Kasumi-1 (cell line): ENCODE data around the gene TMEM256.

Source experiments
- DNase-seq, 2 experiments: peaks; one replicate each; lab custom pipeline; 2025; lab: John Stamatoyannopoulos, UW

TMEM256 gene

GRCh38 chr17:7429722-7430121 is 25.8 kb upstream of the TMEM256 start:
- DNase-seq, result no peak

- no peak for DNase-seq
These were observed 24.7 kb upstream of the TMEM256 start, which contains the start of gene SPEM3 for GRCh38 chr17:7428557-7428956. TSS of gene SPEM3 (plus strand) at chr17:7428857. CDS start at chr17:7428903, 46 bp downstream.

GRCh38 chr17:7427549-7427948 is 23.7 kb upstream of the TMEM256 start:
- no peak for DNase-seq

GRCh38 chr17:7426896-7427489 is 23.1 kb upstream of the TMEM256 start:
- DNase-seq, result no peak

- DNase-seq, result no peak
These were observed 22.4 kb upstream of the TMEM256 start for GRCh38 chr17:7426203-7426863.

- DNase-seq, result no peak
These were observed 21.9 kb upstream of the TMEM256 start for GRCh38 chr17:7425756-7426155.

GRCh38 chr17:7425316-7425715 is 21.4 kb upstream of the TMEM256 start, which contains the start of gene SPEM2:
TSS of gene SPEM2 (plus strand) at chr17:7425616. CDS start at chr17:7425689, 73 bp downstream.
- no peak for DNase-seq

GRCh38 chr17:7423679-7424078 is 19.8 kb upstream of the TMEM256 start:
- DNase-seq, result no peak

- no peak for DNase-seq
These were observed 17.3 kb upstream of the TMEM256 start for GRCh38 chr17:7421186-7421585.

GRCh38 chr17:7419819-7420610 is 16.1 kb upstream of the TMEM256 start, which contains the start of gene SPEM1:
TSS of gene SPEM1 (plus strand) at chr17:7420324. CDS start at chr17:7420385, 61 bp downstream.
- no peak for DNase-seq

- DNase-seq, result no peak
These were observed 14.7 kb upstream of the TMEM256 start for GRCh38 chr17:7418472-7419152.

- no peak for DNase-seq
These were observed 13.3 kb upstream of the TMEM256 start for GRCh38 chr17:7417056-7417655.

GRCh38 chr17:7416323-7416722 is 12.4 kb upstream of the TMEM256 start:
- DNase-seq, result no peak

GRCh38 chr17:7415784-7416183 is 11.9 kb upstream of the TMEM256 start:
- DNase-seq, result no peak

- DNase-seq, result no peak
These were observed 10.9 kb upstream of the TMEM256 start for GRCh38 chr17:7414837-7415236.

GRCh38 chr17:7413346-7413985 is 9.6 kb upstream of the TMEM256 start:
- no peak for DNase-seq

GRCh38 chr17:7411427-7411750 is 7.5 kb upstream of the TMEM256 start:
- DNase-seq, result no peak

GRCh38 chr17:7410634-7411426 is 6.9 kb upstream of the TMEM256 start:
- DNase-seq, result no peak

GRCh38 chr17:7409716-7410115 is 5.8 kb upstream of the TMEM256 start:
- DNase-seq, result no peak

GRCh38 chr17:7408863-7409262 is 5.0 kb upstream of the TMEM256 start:
- no peak for DNase-seq
